ENCODE data around the gene TRIM34. TPM values are rescaled to one million over a fixed set of nuclear protein-coding genes. Genes with fewer than 3 reads are reported as not detected.

TRIM34 gene, protein sequence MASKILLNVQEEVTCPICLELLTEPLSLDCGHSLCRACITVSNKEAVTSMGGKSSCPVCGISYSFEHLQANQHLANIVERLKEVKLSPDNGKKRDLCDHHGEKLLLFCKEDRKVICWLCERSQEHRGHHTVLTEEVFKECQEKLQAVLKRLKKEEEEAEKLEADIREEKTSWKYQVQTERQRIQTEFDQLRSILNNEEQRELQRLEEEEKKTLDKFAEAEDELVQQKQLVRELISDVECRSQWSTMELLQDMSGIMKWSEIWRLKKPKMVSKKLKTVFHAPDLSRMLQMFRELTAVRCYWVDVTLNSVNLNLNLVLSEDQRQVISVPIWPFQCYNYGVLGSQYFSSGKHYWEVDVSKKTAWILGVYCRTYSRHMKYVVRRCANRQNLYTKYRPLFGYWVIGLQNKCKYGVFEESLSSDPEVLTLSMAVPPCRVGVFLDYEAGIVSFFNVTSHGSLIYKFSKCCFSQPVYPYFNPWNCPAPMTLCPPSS
- 9.9 and 13.1 TPM in 2 replicates for total RNA-seq (2022)
- percentile 27 among the genes with signal in this experiment for Bru-seq, nascent RNA
- BruChase-seq, experiment 1, labeled RNA remaining after a 6-hour chase = percentile 44 among the genes with signal in this experiment
- BruChase-seq, experiment 2, labeled RNA remaining after a 2-hour chase = percentile 29 among the genes with signal in this experiment
- long read RNA-seq, transcript TRIM34-201 (8 exons, 2,311 nt) = major isoform, 18 of 21 reads
- long read RNA-seq, partial matches to known transcripts = 1 of 21 reads
- long read RNA-seq, other reads (novel, unspliced or antisense) = 2 of 21 reads

DNA sequence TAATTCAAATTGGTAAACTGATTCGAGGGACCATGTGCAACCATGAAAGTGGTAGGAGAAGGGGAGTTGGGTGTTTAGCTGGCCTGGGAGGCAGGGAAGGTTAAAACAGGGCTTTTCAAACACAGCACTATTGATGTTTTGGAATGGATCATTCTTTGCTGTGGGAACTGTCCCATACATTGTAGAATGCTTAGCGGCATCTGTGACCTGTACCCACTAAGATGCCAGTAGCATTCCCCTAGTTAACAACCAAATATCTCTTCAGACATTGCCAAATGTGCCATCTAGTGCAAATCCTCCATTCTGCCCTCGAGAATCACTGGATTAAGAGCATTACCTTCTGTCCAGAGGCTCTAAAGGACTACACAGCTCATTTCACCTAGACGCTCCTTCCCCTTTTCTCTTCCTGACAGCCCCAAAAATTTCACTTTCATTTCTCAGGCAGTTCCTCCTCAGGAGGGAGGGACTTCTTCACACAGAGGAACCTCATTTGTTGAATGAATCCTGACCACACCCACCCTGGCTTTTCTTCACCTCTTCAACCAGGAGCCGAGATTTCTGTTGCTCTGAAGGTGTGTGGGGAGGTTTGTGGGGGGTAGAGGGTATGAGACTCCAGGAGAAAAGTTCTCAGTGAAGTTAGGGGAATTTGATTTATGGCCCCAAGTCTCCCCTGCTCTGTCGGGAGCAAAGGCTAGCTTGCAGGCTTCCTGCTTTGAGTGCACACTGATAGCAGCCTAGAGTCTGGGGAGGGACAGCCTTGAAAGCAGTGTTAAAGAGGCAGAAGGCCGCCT, at the start of gene TRIM34:
TSS of gene TRIM34 (plus strand) at position 513 of the 791 bp plus-strand sequence. CDS start 7,331 bp downstream, outside the sequence.
- Mint-ChIP-seq H3K27ac (ENCODE audit: unreplicated experiment) (peak within 1 kb of the TSS; percentile 81), H3K36me3 (ENCODE audit: insufficient read depth, unreplicated experiment) (peaks cover 18% of the 10 kb centered on the region), H3K27me3 (ENCODE audit: unreplicated experiment) (no peaks in the 10 kb centered on the region), H3K9me3 (ENCODE audit: low read depth, unreplicated experiment) (no peaks in the 10 kb centered on the region), H3K4me1 (ENCODE audit: low read depth, unreplicated experiment) (peaks cover 47% of the 10 kb centered on the region), H3K4me3 (ENCODE audit: low read depth, unreplicated experiment) (peak within 1 kb of the TSS; percentile 83)
- TF ChIP-seq, protein P1, sequence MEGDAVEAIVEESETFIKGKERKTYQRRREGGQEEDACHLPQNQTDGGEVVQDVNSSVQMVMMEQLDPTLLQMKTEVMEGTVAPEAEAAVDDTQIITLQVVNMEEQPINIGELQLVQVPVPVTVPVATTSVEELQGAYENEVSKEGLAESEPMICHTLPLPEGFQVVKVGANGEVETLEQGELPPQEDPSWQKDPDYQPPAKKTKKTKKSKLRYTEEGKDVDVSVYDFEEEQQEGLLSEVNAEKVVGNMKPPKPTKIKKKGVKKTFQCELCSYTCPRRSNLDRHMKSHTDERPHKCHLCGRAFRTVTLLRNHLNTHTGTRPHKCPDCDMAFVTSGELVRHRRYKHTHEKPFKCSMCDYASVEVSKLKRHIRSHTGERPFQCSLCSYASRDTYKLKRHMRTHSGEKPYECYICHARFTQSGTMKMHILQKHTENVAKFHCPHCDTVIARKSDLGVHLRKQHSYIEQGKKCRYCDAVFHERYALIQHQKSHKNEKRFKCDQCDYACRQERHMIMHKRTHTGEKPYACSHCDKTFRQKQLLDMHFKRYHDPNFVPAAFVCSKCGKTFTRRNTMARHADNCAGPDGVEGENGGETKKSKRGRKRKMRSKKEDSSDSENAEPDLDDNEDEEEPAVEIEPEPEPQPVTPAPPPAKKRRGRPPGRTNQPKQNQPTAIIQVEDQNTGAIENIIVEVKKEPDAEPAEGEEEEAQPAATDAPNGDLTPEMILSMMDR (IDR thresholded peaks at IDR 0.05; ENCODE audit: unreplicated experiment) = no peak
- BruUV-seq (replicated peaks) = TSS peak; percentile 95
- peak; percentile 64 for DNase-seq
- intact Hi-C loops (cut with micrococcal nuclease; ENCODE audit: unreplicated experiment) = loop anchor here (2.0 kb wide), 1 partner anchor 60 kb away; the partner anchor contains the start of gene TRIM5
- CTCF ChIA-PET = interaction anchor here (0.6 to 1.0 kb wide), 3 partner anchors 45 to 60 kb away, joined by 3 to 4 read pairs (median 3); partner anchors contain the start of gene TRIM5

DNA sequence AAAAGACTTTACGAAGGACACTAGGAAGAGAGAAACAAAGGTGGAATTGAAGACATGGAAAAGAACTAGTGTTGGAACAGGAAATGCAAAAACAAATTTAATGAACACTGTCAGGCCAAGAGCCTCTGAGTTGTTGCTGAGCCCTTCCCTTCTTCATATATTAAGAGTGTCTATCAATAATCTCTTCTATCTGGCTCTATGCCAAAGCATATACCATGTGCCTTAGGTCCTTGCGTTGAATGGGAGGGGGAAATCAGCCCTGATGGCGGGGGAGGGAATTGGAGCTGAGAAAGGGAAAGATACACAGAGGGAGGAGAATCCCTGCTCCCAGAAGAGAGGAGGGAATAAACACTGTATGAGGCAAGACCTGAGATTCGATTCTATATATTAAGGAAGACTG, 49.6 kb upstream of the TRIM34 start:
- peaks cover 3% of the 10 kb centered on the region for H3K9me3 Mint-ChIP-seq (ENCODE audit: low read depth, unreplicated experiment)
- no peaks in the 10 kb centered on the region for H3K36me3 Mint-ChIP-seq (ENCODE audit: insufficient read depth, unreplicated experiment)
- CTCF ChIA-PET = no interaction called here
- H3K27ac Mint-ChIP-seq (ENCODE audit: unreplicated experiment) = no peak overlapping the region
- DNase-seq = no peak
- no TSS peak for BruUV-seq (replicated peaks)
- no peaks in the 10 kb centered on the region for H3K4me1 Mint-ChIP-seq (ENCODE audit: low read depth, unreplicated experiment)
- no peaks in the 10 kb centered on the region for H3K27me3 Mint-ChIP-seq (ENCODE audit: unreplicated experiment)
- TF ChIP-seq, protein P1 (IDR thresholded peaks at IDR 0.05; ENCODE audit: unreplicated experiment) = no peak
- intact Hi-C loops (cut with micrococcal nuclease; ENCODE audit: unreplicated experiment) = no loop called here
- H3K4me3 Mint-ChIP-seq (ENCODE audit: low read depth, unreplicated experiment) = no peak overlapping the region

DNA sequence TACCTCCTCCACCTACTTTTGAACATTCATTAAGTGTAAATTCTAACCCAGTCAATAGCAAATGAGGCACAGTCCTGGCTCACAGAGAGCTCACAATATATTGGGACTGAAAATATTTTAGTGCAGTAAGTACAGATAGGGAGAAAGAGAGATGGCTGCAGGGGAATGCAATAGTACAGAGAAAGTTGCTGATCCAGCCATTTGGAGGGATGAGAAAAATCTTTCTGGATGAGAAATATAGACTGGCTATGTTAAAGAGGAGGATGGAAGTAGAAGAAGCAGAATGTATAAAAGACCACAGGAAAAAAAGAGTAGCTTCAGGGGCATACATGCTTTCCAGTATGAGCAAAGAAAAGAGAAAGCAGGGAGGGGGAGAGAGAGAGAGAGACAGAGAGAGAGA, 47.7 kb upstream of the TRIM34 start:
- Mint-ChIP-seq H3K9me3 (ENCODE audit: low read depth, unreplicated experiment) (no peaks in the 10 kb centered on the region), H3K4me3 (ENCODE audit: low read depth, unreplicated experiment) (no peak overlapping the region), H3K27ac (ENCODE audit: unreplicated experiment) (no peak overlapping the region), H3K4me1 (ENCODE audit: low read depth, unreplicated experiment) (no peaks in the 10 kb centered on the region), H3K36me3 (ENCODE audit: insufficient read depth, unreplicated experiment) (no peaks in the 10 kb centered on the region), H3K27me3 (ENCODE audit: unreplicated experiment) (no peaks in the 10 kb centered on the region)
- TF ChIP-seq, protein P1 (IDR thresholded peaks at IDR 0.05; ENCODE audit: unreplicated experiment) = no peak
- BruUV-seq (replicated peaks) = no TSS peak
- CTCF ChIA-PET = no interaction called here
- DNase-seq = no peak
- intact Hi-C loops (cut with micrococcal nuclease; ENCODE audit: unreplicated experiment) = no loop called here

DNA sequence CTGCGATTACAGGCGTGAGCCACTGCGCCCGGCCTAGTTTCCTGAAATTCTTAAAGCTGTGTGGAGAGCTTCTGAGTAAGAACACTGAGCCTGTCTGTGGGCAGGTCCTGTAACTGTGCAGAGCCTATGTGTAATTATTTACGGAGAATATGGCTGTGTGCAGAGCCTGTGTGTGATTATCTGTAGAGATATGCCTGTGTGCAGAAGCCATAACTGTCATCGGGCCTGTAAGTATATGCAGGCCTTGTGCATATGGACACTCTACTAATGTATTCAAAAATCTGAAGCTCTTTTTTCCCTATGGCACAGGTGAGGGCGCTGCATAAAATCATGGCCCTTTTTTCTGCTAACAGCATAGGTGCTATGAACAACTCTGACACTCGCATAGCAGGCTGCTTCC, 44.2 kb upstream of the TRIM34 start, which contains the start of gene OR52B6:
TSS of gene OR52B6 (plus strand) at position 301 of the 400 bp plus-strand sequence. CDS start at position 301, 0 bp downstream.
- CTCF ChIA-PET = no interaction called here

More for the DNA sequence above, 44.2 kb upstream of the TRIM34 start, which contains the start of gene OR52B6:
- Mint-ChIP-seq H3K9me3 (ENCODE audit: low read depth, unreplicated experiment) (no peaks in the 10 kb centered on the region), H3K36me3 (ENCODE audit: insufficient read depth, unreplicated experiment) (no peaks in the 10 kb centered on the region), H3K4me1 (ENCODE audit: low read depth, unreplicated experiment) (no peaks in the 10 kb centered on the region), H3K4me3 (ENCODE audit: low read depth, unreplicated experiment) (no peak within 1 kb of the TSS), H3K27ac (ENCODE audit: unreplicated experiment) (no peak within 1 kb of the TSS), H3K27me3 (ENCODE audit: unreplicated experiment) (no peaks in the 10 kb centered on the region)
- intact Hi-C loops (cut with micrococcal nuclease; ENCODE audit: unreplicated experiment) = no loop called here
- TF ChIP-seq, protein P1 (IDR thresholded peaks at IDR 0.05; ENCODE audit: unreplicated experiment) = no peak
- no TSS peak for BruUV-seq (replicated peaks)
- DNase-seq = no peak
